ENCODE measurements around the gene TSHZ2.

TSHZ2 gene

DNA sequence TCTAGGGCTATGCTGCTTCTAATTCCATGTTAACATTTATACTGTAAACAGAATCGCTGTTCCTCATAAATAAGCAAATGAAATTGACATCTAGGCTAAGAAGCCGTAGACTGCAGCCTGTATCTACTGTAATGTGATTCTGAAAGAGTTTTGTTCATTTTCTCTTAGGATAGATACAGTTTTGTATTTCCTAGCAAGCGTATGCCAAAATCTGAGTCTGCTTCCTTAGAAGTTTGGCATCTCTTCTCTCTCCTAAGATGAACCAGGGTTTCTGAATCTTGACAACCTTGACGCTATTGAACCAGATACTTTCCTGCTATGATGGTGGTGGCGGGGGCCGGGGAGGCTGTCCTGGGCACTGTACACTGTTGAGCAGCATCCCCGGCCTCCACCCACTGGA lies 198.0 kb downstream of the TSHZ2 start:
- ChIA-PET CTCF (interaction anchor here (2.5 kb wide), 1 partner anchor 10 kb away, joined by 7 read pairs; no protein-coding TSS in a partner anchor), POLR2A (no interaction called here)
- DNase-seq (ENCODE audit: extremely low spot score) = no peak
- TF ChIP-seq, protein P1, sequence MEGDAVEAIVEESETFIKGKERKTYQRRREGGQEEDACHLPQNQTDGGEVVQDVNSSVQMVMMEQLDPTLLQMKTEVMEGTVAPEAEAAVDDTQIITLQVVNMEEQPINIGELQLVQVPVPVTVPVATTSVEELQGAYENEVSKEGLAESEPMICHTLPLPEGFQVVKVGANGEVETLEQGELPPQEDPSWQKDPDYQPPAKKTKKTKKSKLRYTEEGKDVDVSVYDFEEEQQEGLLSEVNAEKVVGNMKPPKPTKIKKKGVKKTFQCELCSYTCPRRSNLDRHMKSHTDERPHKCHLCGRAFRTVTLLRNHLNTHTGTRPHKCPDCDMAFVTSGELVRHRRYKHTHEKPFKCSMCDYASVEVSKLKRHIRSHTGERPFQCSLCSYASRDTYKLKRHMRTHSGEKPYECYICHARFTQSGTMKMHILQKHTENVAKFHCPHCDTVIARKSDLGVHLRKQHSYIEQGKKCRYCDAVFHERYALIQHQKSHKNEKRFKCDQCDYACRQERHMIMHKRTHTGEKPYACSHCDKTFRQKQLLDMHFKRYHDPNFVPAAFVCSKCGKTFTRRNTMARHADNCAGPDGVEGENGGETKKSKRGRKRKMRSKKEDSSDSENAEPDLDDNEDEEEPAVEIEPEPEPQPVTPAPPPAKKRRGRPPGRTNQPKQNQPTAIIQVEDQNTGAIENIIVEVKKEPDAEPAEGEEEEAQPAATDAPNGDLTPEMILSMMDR (IDR thresholded peaks at IDR 0.05; ENCODE audit: control extremely low read depth, extremely low read depth, low read depth, missing control alignments) = no peak

DNA sequence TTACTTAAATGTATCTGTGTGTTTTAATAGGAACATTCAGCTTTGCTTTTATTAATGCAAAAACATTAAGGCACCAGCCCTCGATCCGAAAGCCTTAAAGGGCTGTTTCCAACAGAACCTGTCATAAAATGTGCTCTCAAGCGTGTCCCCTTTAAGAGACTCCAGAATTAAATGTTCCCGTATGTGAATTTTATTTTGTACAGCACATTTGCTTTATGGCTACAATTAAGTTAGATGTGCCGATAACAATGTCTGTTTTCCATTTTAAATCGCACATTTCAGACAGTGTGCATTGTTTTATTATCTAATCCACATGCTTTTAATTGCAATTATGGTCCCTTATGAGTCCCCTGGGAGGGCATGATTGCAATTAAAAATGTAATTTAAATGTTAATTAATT lies 198.9 kb downstream of the TSHZ2 start:
- POLR2A ChIA-PET = no interaction called here
- TF ChIP-seq, protein P1 (IDR thresholded peaks at IDR 0.05; ENCODE audit: control extremely low read depth, extremely low read depth, low read depth, missing control alignments) = no peak

DNA sequence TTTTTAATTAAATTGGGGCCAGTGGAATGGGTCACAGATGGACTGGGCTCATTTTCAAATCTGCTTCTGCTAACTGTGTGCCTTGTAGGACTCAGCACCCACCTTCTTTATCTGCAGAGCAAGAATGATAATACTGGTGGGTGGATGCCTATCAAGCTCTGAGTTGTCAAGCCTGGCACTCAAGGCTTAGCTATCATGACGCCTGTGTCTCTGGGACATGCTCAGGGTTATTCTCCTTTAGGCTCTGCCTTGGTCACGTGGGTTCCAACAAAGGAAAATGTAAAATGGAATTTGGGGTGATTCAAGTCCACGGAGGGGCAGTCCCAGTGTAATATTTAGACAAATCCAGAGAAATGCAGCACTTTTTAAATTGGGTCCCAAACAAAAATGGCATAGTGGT lies 202.3 kb downstream of the TSHZ2 start:
- ChIA-PET POLR2A (no interaction called here), CTCF (no interaction called here)

More for the DNA sequence above, 198.9 kb downstream of the TSHZ2 start:
- no peak for DNase-seq (ENCODE audit: extremely low spot score)
- CTCF ChIA-PET = interaction anchor here (1.5 to 2.5 kb wide), 2 partner anchors 9 to 22 kb away, joined by 3 to 7 read pairs; no protein-coding TSS in a partner anchor

DNA sequence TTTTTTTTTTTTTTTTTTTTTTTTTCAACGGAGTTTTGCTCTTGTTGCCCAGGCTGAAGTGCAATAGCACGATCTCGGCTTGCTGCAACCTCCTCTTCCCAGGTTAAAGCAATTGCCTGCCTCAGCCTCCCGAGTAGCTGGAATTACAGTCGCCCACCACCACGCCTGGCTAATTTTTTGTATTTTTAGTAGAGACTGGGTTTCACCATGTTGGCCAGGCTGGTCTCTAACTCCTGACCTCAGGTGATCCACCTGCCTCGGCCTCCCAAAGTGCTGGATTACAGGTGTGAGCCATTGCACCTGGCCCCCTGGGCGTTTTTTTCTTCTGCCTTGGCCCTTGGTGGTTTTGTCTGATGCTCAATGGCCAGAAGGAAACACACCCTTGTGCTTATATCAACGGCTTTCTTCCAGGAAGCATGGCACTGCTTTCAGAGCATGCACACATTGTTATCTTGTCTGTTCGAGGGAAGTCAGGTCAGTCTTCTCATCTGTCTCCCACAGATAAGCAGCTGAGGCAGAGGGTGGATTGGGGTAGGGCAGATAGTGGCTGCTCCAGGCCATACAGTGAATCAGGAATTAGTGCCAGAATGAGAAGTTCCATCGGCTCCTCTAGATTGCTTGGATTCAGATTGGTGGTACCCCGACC lies 203.1 kb downstream of the TSHZ2 start:
- no peak for DNase-seq (ENCODE audit: extremely low spot score)
- ChIA-PET POLR2A (no interaction called here), CTCF (no interaction called here)
- TF ChIP-seq, protein P1 (IDR thresholded peaks at IDR 0.05; ENCODE audit: control extremely low read depth, extremely low read depth, low read depth, missing control alignments) = no peak

More for the DNA sequence above, 202.3 kb downstream of the TSHZ2 start:
- TF ChIP-seq, protein P1 (IDR thresholded peaks at IDR 0.05; ENCODE audit: control extremely low read depth, extremely low read depth, low read depth, missing control alignments) = no peak
- DNase-seq (ENCODE audit: extremely low spot score) = no peak

DNA sequence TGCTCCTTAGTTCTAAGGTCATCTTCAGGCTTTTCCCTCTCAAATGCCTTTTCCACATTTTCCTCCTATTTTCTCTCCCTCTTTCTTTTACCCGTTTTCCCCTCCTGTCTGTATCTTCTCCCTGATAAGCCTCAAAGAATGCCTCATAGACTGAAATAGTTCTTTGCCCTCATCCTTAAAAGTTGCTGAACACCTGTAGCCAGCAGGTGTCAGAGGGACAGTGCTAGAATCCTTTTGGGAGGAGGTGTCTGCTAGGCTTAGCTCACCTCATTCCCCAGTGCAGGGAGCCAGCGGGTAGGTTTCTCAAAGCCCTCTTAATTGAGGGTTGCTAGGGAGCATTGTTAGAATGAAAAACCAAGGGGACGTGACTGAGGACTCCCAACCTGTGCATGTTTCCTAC lies 204.0 kb downstream of the TSHZ2 start:
- TF ChIP-seq, protein P1 (IDR thresholded peaks at IDR 0.05; ENCODE audit: control extremely low read depth, extremely low read depth, low read depth, missing control alignments) = no peak
- ChIA-PET CTCF (no interaction called here), POLR2A (no interaction called here)
- no peak for DNase-seq (ENCODE audit: extremely low spot score)

DNA sequence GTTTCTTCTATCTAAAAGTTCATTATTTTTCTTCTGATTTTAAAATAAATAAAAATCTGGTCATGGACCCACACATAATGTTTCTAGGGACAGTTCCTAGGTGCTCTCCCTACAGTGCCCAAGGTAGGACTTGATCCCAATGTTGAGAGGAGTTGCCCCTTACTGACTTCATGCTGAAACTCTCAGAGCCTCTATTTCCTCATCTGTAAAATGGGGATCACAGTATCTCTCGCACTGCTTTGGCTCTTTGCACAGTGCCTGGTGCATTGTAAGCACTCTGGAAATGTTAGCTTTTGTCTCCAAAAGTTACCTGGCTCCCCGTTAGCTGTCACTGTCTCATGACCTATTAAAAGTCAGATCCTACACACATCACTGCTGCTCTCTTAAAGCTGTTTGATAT lies 205.5 kb downstream of the TSHZ2 start:
- CTCF ChIA-PET = interaction anchor here (1.6 kb wide), 1 partner anchor 9 kb away, joined by 5 read pairs; no protein-coding TSS in a partner anchor
- no peak for DNase-seq (ENCODE audit: extremely low spot score)
- TF ChIP-seq, protein P1 (IDR thresholded peaks at IDR 0.05; ENCODE audit: control extremely low read depth, extremely low read depth, low read depth, missing control alignments) = no peak
- POLR2A ChIA-PET = no interaction called here
